ENCODE measurements around the gene KRTAP26-1. TPM values are rescaled to one million over a fixed set of nuclear protein-coding genes. Genes with fewer than 3 reads are reported as not detected.

KRTAP26-1 gene
- total and polyA plus RNA-seq, 2 experiments from 2014 or later: not detected

DNA sequence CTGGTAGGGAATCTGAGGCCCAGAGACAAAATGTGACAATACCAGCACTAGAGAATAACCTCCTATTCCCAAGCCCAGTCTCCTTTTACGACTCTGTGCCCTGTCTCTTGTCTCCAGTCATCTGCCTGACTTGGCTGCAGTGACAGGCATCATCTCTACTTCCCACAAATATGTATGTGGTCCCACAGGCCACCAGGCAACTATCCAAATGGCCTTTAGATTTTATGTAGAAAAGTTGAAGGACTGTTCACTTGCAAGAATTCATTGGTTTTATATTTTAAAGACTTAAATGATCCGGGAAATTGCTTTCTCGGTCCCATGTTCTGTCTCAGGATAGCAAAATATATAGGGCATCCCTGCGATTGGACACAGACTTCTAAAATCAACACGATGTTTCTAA is 49.0 kb downstream of the KRTAP26-1 start:
- no peaks in the 10 kb centered on the region for H3K79me2 ChIP-seq
- H3K4me3 ChIP-seq: no peak overlapping the region
- no peaks in the 10 kb centered on the region for H3K9me2 ChIP-seq (replicated peaks; ENCODE audit: insufficient read depth)
- TF ChIP-seq, protein P1, sequence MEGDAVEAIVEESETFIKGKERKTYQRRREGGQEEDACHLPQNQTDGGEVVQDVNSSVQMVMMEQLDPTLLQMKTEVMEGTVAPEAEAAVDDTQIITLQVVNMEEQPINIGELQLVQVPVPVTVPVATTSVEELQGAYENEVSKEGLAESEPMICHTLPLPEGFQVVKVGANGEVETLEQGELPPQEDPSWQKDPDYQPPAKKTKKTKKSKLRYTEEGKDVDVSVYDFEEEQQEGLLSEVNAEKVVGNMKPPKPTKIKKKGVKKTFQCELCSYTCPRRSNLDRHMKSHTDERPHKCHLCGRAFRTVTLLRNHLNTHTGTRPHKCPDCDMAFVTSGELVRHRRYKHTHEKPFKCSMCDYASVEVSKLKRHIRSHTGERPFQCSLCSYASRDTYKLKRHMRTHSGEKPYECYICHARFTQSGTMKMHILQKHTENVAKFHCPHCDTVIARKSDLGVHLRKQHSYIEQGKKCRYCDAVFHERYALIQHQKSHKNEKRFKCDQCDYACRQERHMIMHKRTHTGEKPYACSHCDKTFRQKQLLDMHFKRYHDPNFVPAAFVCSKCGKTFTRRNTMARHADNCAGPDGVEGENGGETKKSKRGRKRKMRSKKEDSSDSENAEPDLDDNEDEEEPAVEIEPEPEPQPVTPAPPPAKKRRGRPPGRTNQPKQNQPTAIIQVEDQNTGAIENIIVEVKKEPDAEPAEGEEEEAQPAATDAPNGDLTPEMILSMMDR (IDR thresholded peaks at IDR 0.05; ENCODE audit: poor library complexity): no peak
- TF ChIP-seq EZH2phosphoT487 (IDR thresholded peaks at IDR 0.05; ENCODE audit: low read depth, severe bottlenecking, unreplicated experiment): no peak
- TF ChIP-seq EZH2 (IDR thresholded peaks at IDR 0.05; ENCODE audit: borderline replicate concordance): no peak
- no peaks in the 10 kb centered on the region for H4K20me1 ChIP-seq (ENCODE audit: insufficient read depth, poor library complexity, severe bottlenecking)
- H3K27ac ChIP-seq: no peak overlapping the region
- H3K27me3 ChIP-seq: no peaks in the 10 kb centered on the region
- no peaks in the 10 kb centered on the region for H3K9me3 ChIP-seq (ENCODE audit: low read depth)
- no peak overlapping the region for H2AFZ ChIP-seq
- H3K4me1 ChIP-seq (ENCODE audit: insufficient read depth): peaks cover 8% of the 10 kb centered on the region
- no peak for DNase-seq (ENCODE audit: low spot score)
- WGBS (ENCODE audit: low lambda C conversion rate, missing lambda C conversion rate): 78% methylated on average over 5 of the region's 5 CpGs
- H3K4me2 ChIP-seq: no peak overlapping the region
- no peaks in the 10 kb centered on the region for H3K36me3 ChIP-seq (replicated peaks; ENCODE audit: insufficient read depth, low read depth)

- no peaks in the 10 kb centered on the region for H3K27me3 ChIP-seq
- no peak overlapping the region for H3K4me3 ChIP-seq
- no peaks in the 10 kb centered on the region for H3K79me2 ChIP-seq
- H3K9me2 ChIP-seq (replicated peaks; ENCODE audit: insufficient read depth): no peaks in the 10 kb centered on the region
- DNase-seq (ENCODE audit: low spot score): no peak
- no peak overlapping the region for H2AFZ ChIP-seq
- H3K27ac ChIP-seq: peak overlapping the region; percentile 3
- peaks cover 8% of the 10 kb centered on the region for H3K4me1 ChIP-seq (ENCODE audit: insufficient read depth)
- H3K36me3 ChIP-seq (replicated peaks; ENCODE audit: insufficient read depth, low read depth): no peaks in the 10 kb centered on the region
- WGBS (ENCODE audit: low lambda C conversion rate, missing lambda C conversion rate): 40% methylated on average over 3 of the region's 3 CpGs
- no peaks in the 10 kb centered on the region for H4K20me1 ChIP-seq (ENCODE audit: insufficient read depth, poor library complexity, severe bottlenecking)
- TF ChIP-seq EZH2phosphoT487 (IDR thresholded peaks at IDR 0.05; ENCODE audit: low read depth, severe bottlenecking, unreplicated experiment) (no peak), EZH2 (IDR thresholded peaks at IDR 0.05; ENCODE audit: borderline replicate concordance) (no peak)
- TF ChIP-seq, protein P1 (IDR thresholded peaks at IDR 0.05; ENCODE audit: poor library complexity): no peak
- no peaks in the 10 kb centered on the region for H3K9me3 ChIP-seq (ENCODE audit: low read depth)
- no peak overlapping the region for H3K4me2 ChIP-seq
Measured at GRCh38 chr21:30269803-30270530, 50.1 kb downstream of the KRTAP26-1 start.

Small RNA genes within 50 kb of the gene (small RNA-seq; reads per million reads assigned to genes)
- gene KRTAP23-1: not detected

Other genes with a start within 250 kb of the KRTAP26-1 start
- not detected in 2 replicates for gene CLDN17, start 153.5 kb downstream of the KRTAP26-1 start, total RNA-seq
- not detected in 2 replicates for gene CLDN17, start 153.5 kb downstream of the KRTAP26-1 start, polyA plus RNA-seq
- 0.67 and 0.84 TPM in 2 replicates for gene CLDN8, start 104.2 kb downstream of the KRTAP26-1 start, total RNA-seq
- 0.44 and 0.64 TPM in 2 replicates for gene CLDN8, start 104.2 kb downstream of the KRTAP26-1 start, polyA plus RNA-seq
- gene KRTAP24-1, start 37.4 kb downstream of the KRTAP26-1 start, total RNA-seq: not detected in 2 replicates
- not detected in 2 replicates for gene KRTAP24-1, start 37.4 kb downstream of the KRTAP26-1 start, polyA plus RNA-seq
- gene KRTAP25-1, start 30.8 kb downstream of the KRTAP26-1 start, total RNA-seq: not detected in 2 replicates
- gene KRTAP25-1, start 30.8 kb downstream of the KRTAP26-1 start, polyA plus RNA-seq: not detected in 2 replicates
- gene KRTAP27-1, start 17.4 kb upstream of the KRTAP26-1 start, total RNA-seq: not detected in 2 replicates
- not detected in 2 replicates for gene KRTAP27-1, start 17.4 kb upstream of the KRTAP26-1 start, polyA plus RNA-seq
- gene KRTAP23-1, start 28.3 kb upstream of the KRTAP26-1 start, total RNA-seq: not detected in 2 replicates
- not detected in 2 replicates for gene KRTAP23-1, start 28.3 kb upstream of the KRTAP26-1 start, polyA plus RNA-seq
- gene KRTAP13-2, start 52.0 kb upstream of the KRTAP26-1 start, total RNA-seq: not detected in 2 replicates
- not detected in 2 replicates for gene KRTAP13-2, start 52.0 kb upstream of the KRTAP26-1 start, polyA plus RNA-seq
- gene KRTAP13-1, start 75.7 kb upstream of the KRTAP26-1 start, total RNA-seq: not detected in 2 replicates
- not detected in 2 replicates for gene KRTAP13-1, start 75.7 kb upstream of the KRTAP26-1 start, polyA plus RNA-seq
- not detected in 2 replicates for gene KRTAP13-3, start 105.6 kb upstream of the KRTAP26-1 start, total RNA-seq
- gene KRTAP13-3, start 105.6 kb upstream of the KRTAP26-1 start, polyA plus RNA-seq: not detected in 2 replicates
- gene KRTAP13-4, start 109.9 kb upstream of the KRTAP26-1 start, total RNA-seq: not detected in 2 replicates
- not detected in 2 replicates for gene KRTAP13-4, start 109.9 kb upstream of the KRTAP26-1 start, polyA plus RNA-seq
- not detected in 2 replicates for gene KRTAP15-1, start 120.0 kb upstream of the KRTAP26-1 start, total RNA-seq
- not detected in 2 replicates for gene KRTAP15-1, start 120.0 kb upstream of the KRTAP26-1 start, polyA plus RNA-seq
- gene KRTAP19-1, start 160.1 kb upstream of the KRTAP26-1 start, total RNA-seq: not detected in 2 replicates
- not detected in 2 replicates for gene KRTAP19-1, start 160.1 kb upstream of the KRTAP26-1 start, polyA plus RNA-seq
- not detected in 2 replicates for gene KRTAP19-2, start 167.1 kb upstream of the KRTAP26-1 start, total RNA-seq
- gene KRTAP19-2, start 167.1 kb upstream of the KRTAP26-1 start, polyA plus RNA-seq: not detected in 2 replicates
- gene KRTAP19-3, start 171.7 kb upstream of the KRTAP26-1 start, total RNA-seq: not detected in 2 replicates
- gene KRTAP19-3, start 171.7 kb upstream of the KRTAP26-1 start, polyA plus RNA-seq: not detected in 2 replicates
- gene KRTAP19-4, start 176.8 kb upstream of the KRTAP26-1 start, total RNA-seq: not detected in 2 replicates
- not detected in 2 replicates for gene KRTAP19-4, start 176.8 kb upstream of the KRTAP26-1 start, polyA plus RNA-seq
- gene KRTAP19-5, start 181.8 kb upstream of the KRTAP26-1 start, total RNA-seq: not detected in 2 replicates
- gene KRTAP19-5, start 181.8 kb upstream of the KRTAP26-1 start, polyA plus RNA-seq: not detected in 2 replicates
- not detected in 2 replicates for gene KRTAP19-6, start 221.5 kb upstream of the KRTAP26-1 start, total RNA-seq
- not detected in 2 replicates for gene KRTAP19-6, start 221.5 kb upstream of the KRTAP26-1 start, polyA plus RNA-seq
- gene KRTAP19-7, start 241.0 kb upstream of the KRTAP26-1 start, total RNA-seq: not detected in 2 replicates
- gene KRTAP19-7, start 241.0 kb upstream of the KRTAP26-1 start, polyA plus RNA-seq: not detected in 2 replicates

Measured in hepatocyte (in vitro differentiated cells).